OCI-LY3 (cell line): ENCODE results near the gene BACH2.

ENCODE experiments used
- CTCF ChIP-seq: fragments of 200-600, 300-600 bp; sonication (generic); IDR thresholded peaks from 2 replicates; pipeline ENCODE4 v1.5.1; 2014; ENCODE audit warnings: antibody characterized with exemption, low read length, low read depth
- EZH2phosphoT487 ChIP-seq: fragments of 200-600 bp; shearing (Covaris generic); IDR thresholded peaks from 2 replicates; pipeline ENCODE4 v1.6.1; 2018; ENCODE audit warnings: antibody characterized with exemption, mixed run types, low read depth

- no peak for TF ChIP-seq CTCF
- no peak for TF ChIP-seq EZH2phosphoT487
Observed at GRCh38 chr6:89963391-89963790, 333.3 kb downstream of the BACH2 start.
